NCI-H146 treated with DMSO at 0.1 percent for 48 hours (cell line): Measurements from ENCODE around the gene ATP4B.
"Not testable (repeated sequence)": the region's sequence is repeated elsewhere in the genome, so short reads cannot be mapped to it uniquely, and the experiment has no call there.

Source experiments
- DNase-seq: peaks from one replicate; lab custom pipeline; 2025; ENCODE audit not compliant: unreplicated experiment; lab: John Stamatoyannopoulos, UW

ATP4B gene

DNA sequence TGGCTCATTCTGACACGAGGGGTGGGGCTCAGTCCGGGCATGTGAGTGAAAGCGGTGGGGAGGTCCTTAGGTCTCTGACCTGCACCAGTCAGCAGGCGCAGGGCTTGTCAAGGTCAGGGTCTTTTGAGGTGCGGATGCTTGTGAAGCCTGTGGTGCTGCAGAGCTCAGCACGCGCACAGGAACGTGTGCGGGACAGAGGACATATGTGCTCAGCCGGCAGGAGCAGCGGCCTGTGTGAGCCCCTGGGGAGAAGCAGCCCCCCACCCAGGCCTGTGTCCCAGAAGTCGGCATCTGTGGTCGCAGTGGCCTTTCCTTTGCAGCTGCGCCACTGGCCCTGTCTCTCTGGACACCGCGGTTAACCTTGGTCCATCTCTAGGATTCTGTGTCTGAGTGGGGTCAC, 30.9 kb downstream of the ATP4B start:
- DNase-seq: no peak

DNA sequence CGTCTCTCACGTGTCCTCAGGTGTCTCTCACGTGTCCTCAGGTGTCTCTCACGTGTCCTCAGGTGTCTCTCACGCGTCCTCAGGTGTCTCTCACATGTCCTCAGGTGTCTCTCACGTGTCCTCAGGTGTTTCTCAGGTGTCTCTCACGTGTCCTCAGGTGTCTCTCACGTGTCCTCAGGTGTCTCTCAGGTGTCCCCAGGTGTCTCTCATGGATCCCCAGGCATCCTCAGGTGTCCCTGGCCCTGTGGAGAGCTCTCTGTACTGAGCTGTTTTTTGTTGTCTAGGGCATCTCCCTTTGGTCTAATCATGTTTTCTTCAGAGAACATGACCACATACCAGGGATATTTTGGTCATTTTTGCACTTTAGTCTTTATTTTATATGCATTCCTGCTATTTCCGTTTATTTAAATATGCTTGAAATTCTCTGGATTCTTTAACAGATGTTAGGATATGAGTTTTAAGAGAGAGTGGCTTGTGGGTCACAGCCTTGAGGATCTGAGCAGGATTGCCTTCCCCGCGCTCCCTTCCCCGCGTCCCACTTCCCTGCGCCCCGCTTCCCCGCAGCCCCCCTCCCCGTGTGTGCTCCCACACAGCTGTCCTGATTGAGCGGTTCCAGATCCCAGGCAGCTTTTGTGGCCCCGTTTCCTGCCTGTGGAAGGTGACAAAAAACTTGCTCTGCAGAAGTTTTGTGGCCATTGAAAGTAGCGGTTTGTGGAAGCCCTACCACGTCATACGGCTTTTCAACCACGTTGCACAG, 31.9 kb downstream of the ATP4B start:
- DNase-seq: no peak

DNA sequence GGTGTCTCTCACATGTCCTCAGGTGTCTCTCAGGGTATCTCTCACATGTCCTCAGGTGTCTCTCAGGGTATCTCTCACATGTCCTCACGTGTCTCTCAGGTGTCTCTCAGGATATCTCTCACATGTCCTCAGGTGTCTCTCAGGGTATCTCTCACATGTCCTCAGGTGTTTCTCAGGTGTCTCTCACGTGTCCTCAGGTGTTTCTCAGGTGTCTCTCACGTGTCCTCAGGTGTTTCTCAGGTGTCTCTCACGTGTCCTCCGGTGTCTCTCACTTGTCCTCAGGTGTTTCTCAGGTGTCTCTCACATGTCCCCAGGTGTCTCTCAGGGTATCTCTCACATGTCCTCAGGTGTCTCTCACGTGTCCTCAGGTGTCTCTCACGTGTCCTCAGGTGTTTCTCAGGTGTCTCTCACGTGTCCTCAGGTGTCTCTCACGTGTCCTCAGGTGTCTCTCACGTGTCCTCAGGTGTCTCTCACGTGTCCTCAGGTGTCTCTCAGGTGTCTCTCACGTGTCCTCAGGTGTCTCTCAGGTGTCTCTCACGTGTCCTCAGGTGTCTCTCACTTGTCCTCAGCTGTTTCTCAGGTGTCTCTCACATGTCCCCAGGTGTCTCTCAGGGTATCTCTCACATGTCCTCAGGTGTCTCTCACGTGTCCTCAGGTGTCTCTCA, 33.2 kb downstream of the ATP4B start:
- DNase-seq: not testable (repeated sequence)

DNA sequence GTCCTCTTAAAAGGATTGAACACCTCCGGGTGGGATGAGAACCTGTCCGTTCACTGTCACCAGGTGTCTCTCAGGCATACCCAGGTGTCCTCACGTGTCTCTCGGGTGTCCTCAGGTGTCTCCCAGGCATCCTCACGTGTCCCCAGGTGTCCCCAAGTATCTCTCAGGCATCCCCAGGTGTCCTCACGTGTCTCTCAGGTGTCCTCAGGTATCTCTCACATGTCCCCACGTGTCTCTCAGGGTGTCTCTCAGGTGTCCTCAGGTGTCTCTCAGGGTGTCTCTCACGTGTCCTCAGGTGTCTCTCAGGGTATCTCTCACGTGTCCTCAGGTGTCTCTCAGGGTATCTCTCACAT, 33.8 kb downstream of the ATP4B start:
- no peak for DNase-seq

DNA sequence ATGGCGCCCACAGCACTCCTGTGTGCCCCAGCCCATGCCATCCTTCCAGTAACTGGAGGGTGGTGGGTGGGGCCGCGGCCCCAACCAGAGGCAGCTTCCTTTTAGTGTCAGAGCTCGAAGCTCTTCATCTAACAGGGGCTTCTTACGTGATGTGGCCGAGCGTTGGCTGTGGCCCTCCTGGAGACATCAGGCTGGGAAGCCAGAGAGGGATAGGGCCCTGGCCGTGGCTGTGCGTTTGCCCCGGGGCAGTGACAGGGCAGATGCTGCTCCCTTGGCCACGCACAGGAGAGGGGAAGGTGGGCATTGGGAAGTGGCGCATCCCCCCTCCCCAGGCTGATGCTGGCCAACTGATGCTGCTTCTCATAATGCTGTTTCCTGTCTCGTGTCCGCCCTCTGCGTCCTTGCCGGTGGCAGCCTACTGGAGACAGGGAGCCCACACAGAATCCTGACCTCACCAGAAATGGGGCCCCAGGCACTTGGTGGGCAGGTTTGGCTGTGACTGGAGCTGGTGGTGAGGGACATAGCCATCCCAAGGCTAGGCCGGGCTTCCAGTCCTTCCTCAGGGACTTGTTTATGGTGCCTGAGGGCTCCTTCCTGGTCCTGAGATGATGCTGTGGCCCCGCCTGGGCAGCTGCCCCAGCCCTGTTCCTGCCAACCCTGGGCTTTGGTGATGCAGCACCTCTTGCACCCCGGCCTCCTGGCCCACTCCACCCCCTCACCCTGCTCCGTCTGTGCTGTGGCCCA, 34.3 kb downstream of the ATP4B start:
- DNase-seq: no peak

DNA sequence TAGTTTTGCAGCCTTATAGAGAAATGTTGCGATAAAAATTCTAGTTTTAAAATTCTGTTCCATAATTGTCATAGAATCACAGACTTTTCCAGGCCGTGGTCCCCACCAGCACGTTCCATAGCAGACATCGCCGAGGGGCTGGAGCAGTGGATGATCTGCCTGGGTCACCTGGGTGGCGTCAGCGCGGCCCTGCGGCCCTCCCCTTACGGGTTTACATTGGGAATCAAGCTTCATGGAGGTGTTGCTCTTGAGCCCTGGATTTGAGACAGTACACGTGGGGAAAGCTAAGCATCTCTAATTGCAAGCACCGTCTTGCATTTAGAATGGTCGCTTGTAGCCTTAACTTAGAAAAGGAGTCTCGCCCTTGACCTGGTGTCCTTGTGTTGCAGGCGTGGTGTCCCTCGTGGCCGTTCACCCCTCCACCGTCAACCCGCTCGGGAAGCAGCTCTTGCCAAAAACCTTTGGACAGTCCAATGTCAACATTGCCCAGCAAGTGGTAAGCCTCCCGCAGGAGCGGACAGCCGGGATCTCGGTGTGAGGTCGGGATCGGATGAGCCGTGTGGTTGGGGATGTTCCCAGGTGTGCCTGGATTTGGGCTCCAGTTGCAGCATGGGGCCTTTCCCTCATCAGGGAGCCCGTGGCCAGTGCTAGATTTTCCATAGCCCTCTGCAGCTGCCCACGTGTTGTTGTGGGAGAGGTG, 35.1 kb downstream of the ATP4B start:
- DNase-seq: no peak

DNA sequence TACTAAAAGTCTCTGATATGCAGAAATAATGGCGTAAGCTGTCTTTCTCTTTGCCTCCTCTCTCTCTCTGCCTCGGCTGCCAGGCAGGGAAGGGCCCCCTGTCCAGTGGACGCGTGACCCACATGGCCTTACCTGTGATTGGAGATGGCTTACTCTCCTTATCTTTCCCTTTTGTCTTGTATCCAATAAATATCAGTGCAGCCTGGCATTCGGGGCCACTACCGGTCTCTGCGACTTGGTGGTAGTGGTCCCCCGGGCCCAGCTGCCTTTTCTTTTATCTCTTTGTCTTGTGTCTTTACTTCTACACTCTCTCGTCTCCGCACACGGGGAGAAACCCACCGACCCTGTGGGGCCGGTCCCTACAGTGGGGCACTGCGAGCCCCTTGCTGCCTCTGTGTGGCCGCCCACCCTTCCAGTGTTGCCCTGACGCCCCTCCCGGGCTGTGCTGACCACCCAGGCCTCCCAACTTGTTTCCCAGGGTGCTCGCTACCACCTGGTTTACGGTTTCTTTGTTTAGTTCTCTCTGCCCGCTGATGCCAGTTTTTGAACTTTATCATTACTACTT, 35.9 kb downstream of the ATP4B start:
- DNase-seq: not testable (repeated sequence)

DNA sequence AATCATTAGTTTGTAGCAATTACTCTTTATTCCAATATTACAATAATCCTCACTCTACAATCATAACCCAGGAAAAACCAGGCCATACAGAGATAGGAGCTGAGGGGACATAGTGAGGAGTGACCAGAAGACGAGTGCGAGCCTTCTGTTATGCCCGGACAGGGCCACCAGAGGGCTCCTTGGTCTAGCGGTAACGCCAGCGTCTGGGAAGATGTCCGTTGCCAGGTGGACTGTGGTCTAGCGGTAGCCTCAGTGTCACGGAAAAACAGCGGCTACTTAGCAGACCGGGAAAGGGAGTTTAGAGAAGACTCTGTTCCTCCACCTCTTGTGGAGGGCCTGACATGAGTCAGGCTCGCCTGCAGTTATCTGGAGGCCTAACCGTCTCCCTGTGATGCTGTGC, 36.5 kb downstream of the ATP4B start:
- DNase-seq: not testable (repeated sequence)

DNA sequence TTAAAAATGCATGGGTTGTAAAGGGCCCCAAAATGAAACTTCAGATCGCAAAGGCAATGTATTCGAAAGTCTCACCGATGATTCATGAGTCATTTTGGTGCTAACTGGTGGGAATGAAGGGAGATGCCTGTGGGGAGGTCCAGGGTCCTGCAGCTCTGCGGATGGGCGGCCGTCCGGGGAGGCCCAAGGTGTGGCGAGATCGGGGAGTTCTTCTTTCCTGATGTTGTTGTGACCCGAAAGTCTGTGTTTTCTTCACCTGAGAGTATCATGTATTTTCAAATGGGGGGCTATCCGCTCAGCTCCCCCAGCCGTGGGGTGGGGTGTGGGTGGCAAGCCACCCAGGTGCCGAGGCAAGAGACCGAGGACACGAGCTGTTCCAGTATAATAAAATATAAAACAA, 37.0 kb downstream of the ATP4B start:
- no peak for DNase-seq

DNA sequence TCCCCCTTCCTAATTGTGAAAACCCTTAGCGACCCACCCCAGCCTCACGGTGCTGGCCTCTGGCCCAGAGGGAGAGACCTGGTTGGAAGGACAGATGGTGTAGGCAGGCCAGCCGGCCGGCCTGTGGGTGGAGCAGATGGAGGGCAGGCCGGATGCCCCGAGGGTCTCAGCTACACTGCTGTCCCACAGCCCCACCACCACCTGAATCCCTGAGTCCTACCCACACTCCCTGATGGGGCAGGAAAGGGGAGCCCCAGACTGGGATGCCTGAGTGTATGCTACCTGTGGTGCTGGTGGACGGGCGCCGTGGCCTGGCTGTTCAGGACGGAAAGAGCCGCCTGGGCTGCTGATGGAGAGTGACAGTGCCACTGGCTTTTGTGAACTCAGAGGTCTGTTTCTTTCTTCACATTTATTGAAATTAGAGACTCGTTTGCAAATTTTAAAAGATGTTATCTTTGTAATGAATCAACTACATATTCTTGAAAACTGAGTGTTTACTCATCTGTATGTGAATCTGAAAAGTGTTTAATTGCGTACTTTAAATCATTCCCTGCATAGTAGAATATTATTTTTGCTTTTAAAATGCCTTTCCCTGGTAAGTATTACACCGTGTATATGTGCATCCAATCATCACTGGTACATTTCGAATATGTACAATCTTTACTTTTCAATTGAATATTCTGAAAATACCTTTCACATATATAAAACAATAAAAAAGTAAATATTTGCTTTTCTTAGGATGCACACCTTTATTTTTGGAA, 37.8 kb downstream of the ATP4B start:
- no peak for DNase-seq

DNA sequence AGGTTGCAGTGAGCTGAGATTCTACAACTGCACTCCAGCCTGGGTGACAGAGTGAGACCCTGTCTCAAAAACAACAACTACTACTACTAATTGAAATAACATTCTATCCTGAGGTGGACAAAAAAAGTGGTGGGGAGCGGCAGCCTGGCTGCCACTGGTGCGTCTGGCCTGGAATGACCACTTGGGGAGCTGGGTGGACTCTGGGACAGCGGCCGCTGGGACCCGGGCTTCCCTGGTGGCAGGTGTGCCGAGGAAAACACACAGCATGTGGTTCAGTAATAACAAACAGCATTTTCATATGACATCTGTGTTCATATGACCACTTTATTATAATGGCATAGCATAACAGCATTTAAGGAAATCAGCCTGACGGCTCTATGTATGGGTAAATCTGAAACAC, 39.5 kb downstream of the ATP4B start:
- DNase-seq: no peak

DNA sequence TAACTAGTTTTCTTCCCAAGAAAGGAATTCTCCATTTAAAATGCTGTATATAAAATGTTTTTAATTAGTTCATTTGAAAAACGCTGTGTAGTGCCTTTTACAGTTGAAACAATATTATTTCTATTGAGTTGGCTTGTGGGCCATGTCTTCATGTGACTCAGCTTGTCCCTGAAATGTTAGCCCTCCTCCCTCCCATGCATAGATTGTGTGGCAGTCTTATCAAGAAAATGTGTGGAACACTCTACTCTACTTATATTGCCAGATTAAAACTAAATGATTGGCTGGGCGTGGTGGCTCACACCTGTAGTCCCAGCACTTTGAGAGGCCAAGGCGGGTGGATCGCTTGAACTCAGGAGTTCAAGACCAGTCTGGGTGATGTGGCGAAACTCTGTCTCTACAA, 40.0 kb downstream of the ATP4B start:
- no peak for DNase-seq

DNA sequence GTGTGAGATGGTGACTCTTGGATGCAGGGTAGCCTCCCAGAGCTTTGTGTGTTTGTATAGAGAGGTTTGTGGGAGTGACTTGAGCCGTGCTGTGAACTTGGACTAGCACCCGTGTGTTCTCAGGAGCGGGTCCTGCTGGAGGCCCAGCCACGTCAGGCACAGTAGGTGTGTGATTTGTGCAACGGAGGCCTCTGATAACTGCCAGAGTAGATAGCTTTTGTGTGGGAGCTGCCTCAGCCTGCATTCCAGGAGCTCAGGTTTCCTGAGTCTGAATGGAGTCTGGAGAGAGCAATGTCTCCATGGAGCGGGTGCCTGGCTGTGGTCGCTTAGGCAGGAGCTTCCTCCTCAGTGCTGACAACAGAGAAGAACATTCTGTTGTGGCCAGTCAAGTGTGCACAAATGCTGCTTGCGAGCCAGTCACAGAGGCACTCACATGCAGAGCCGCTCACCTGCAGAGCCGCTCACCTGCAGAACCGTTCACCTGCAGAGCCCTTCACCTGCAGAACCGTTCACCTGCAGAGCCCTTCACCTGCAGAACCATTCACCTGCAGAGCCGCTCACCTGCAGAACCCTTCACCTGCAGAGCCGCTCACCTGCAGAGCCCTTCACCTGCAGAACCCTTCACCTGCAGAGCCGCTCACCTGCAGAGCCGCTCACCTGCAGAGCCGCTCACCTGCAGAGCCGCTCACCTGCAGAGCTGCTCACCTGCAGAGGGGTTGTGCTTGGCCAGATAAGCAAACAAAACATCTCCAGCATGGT, 40.8 kb downstream of the ATP4B start:
- DNase-seq: no peak

DNA sequence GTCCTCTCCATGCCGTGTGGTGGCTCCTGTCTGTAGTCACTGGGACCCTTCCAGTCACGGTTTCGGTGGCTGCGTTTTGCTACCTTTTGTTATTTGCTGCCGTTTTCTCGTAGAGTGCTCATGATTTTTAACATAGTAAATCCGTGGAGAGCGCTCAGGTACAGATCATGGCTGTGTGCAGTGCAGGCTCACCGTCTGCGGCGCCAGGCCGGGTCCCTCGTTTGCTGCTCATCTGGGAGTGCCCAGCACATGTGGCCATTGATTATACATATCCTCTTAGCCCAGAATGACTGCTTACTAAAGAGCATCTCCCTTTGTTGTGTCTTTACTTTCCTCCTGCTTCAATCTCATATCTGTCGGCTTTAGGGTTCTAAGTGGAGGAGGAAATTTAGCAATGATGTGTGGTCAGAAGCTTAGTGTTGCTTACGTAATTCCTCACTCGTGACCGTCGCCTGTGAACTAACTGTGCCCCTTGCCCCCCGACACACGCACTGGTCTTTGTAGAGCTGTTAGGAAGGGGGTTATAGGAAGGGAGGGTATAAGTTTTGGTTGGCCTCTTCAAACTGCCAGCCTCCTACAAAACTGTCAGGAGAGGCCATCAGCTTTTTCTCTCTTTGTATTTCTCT, 41.6 kb downstream of the ATP4B start:
- DNase-seq: no peak

DNA sequence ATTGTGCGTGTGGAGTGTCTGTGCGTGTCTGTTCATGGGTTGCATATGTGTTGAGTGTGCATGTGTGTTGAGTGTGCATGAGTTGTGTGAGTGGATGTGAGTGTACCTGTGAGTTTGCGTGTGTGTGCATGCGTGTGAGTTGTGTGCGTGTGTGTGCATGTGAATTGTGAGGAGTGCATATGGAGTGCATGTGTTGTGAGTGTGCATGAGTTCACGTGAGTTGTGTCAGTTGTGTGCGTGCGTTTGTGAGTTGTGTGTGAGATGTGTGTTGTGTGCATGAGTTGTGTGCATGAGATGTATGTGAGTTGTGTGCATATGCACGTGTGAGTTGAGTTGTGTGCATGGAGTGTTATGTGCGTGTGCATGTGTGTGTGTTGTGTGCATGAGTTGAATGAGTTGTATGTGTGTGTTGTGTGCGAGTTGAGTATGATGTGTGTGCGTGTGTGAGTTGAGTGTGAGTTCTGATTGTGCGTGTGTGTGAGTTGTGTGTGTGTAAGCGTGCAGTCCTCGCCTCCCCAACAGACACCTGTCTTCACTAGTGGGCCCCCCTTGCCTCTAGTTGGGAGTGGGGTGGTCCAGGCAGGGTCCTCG, 44.1 kb downstream of the ATP4B start:
- DNase-seq: no peak

DNA sequence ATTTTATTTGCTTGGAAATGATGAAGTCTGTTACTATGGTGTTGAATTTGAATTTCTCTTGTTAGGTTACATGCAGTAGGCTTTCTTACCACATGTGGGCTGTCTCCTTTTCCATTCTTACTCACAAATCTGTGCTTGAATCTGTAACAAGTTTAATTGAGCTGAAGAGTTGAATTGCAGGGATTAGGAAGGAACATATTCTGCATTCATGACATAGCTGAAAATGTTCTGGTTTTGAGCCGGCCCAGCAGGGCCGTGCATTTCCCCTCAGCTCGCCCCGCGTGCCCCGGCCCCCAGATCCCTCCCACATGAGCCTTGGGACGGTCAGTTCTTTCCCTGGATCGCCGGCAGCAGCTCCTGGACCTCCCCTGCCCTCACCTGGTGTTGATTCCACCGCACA, 45.4 kb downstream of the ATP4B start:
- no peak for DNase-seq

DNA sequence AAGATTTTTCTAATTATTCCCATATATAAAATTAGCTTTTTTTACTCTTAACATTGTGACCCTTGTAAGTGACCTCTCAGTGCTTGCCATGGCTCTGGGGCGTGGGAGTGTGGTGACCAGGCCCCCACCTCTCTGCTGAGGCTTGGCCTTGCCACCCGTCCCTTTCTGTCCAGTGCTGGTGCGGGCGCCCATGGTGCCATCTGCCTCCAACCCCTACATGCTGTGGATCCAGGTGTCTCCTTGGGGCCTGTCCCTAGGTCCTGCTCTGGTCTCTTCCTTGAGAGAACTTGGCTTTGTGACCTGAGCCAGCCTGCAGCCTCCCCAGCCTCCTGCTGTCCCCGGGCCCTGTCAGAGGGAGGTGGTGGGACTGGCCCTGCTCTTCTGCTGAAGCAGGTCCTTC, 46.0 kb downstream of the ATP4B start:
- no peak for DNase-seq

DNA sequence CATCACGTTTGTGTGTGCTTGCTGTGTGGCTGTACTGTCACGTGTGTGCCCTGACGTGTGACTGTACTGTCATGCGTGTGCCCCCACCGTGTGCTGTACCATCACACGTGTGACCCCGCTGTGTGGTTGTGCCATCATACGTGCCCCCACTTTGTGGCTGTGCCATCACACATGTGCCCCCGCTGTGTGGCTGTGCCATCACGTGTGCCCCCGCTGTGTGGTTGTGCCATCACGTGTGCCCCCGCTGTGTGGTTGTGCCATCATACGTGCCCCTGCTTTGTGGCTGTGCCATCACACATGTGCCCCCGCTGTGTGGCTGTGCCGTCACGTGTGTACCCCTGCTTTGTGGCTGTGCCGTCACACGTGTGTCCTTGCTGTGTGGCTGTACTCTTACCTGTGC, 47.7 kb downstream of the ATP4B start:
- no peak for DNase-seq

DNA sequence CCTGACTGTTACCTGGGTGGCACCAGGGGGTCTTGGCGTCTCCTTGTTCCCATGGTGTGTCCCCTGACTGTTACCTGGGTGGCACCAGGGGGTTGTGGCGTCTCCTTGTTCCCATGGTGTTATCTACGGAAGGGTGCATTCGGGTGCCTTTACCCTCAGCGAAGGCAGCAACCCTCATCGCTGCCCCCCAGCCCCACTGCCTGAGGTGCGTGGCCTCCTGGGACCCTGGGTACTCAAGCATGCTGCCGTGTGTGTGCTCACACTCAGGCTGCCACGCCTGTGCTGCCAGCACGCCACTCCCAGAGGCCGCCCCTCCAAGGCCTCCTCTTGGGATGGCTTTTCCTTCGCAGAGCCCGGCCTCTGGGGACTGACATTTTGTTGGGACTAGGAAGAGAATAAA, 48.4 kb downstream of the ATP4B start:
- no peak for DNase-seq
